ENCODE data around the gene WDR26. TPM values are rescaled to one million over a fixed set of nuclear protein-coding genes. Genes with fewer than 3 reads are reported as not detected.
A peak's percentile ranks its signal among the peaks of the same experiment; 100 is the strongest.

WDR26 gene
- total RNA-seq, 2 donors from 2014 or later: 87.7 to 103 TPM

GRCh38 chr1:224402472-224403036 is 32.0 kb downstream of the WDR26 start:
- H3K4me3 Mint-ChIP-seq: no peak overlapping the region
- ATAC-seq (no peak), DNase-seq (ENCODE audit: low spot score) (no peak)
- H3K27me3 Mint-ChIP-seq: no peaks in the 10 kb centered on the region
- H3K4me1 Mint-ChIP-seq (ENCODE audit: low read depth in 2 of 2): peaks cover 13 to 19% of the 10 kb centered on the region in 2 donors
- H3K36me3 Mint-ChIP-seq: peaks cover 10% of the 10 kb centered on the region
- H3K27ac Mint-ChIP-seq: peak overlapping the region in 1 of 2 donors; percentile 27
- no peaks in the 10 kb centered on the region for H3K9me3 Mint-ChIP-seq

DNA sequence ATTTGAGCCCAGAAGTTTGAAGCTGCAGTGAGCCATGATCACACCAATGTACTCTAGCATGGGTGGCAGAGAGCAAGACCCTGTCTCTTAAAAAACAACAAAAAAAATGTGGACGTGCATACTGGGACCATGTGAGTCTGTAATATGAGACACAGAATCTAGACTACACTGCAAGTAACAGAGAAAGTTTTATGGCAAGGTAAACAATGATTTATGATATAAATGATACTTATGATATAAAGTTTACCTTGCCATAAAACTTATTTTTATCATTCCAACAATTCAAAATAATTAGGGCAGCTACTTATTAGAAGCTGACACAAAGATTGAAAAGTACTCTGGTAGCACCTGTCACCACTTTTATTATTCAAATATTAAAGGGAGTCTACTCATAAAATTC is 34.7 kb downstream of the WDR26 start:
- Mint-ChIP-seq H3K4me1 (ENCODE audit: low read depth in 2 of 2) (peaks cover 0 to 9% of the 10 kb centered on the region in 2 donors), H3K36me3 (peaks cover 11% of the 10 kb centered on the region), H3K4me3 (no peak overlapping the region), H3K9me3 (no peaks in the 10 kb centered on the region), H3K27me3 (no peaks in the 10 kb centered on the region), H3K27ac (no peak overlapping the region)
- ATAC-seq (no peak), DNase-seq (ENCODE audit: low spot score) (no peak)

GRCh38 chr1:224393294-224393693 is 41.3 kb downstream of the WDR26 start:
- ATAC-seq (no peak), DNase-seq (ENCODE audit: low spot score) (no peak)
- Mint-ChIP-seq H3K27me3 (no peaks in the 10 kb centered on the region), H3K4me3 (no peak overlapping the region), H3K9me3 (no peaks in the 10 kb centered on the region), H3K4me1 (ENCODE audit: low read depth in 2 of 2) (peaks cover 0 to 11% of the 10 kb centered on the region in 2 donors), H3K36me3 (peaks cover 27% of the 10 kb centered on the region), H3K27ac (peak overlapping the region in 1 of 2 donors; percentile 31)

DNA sequence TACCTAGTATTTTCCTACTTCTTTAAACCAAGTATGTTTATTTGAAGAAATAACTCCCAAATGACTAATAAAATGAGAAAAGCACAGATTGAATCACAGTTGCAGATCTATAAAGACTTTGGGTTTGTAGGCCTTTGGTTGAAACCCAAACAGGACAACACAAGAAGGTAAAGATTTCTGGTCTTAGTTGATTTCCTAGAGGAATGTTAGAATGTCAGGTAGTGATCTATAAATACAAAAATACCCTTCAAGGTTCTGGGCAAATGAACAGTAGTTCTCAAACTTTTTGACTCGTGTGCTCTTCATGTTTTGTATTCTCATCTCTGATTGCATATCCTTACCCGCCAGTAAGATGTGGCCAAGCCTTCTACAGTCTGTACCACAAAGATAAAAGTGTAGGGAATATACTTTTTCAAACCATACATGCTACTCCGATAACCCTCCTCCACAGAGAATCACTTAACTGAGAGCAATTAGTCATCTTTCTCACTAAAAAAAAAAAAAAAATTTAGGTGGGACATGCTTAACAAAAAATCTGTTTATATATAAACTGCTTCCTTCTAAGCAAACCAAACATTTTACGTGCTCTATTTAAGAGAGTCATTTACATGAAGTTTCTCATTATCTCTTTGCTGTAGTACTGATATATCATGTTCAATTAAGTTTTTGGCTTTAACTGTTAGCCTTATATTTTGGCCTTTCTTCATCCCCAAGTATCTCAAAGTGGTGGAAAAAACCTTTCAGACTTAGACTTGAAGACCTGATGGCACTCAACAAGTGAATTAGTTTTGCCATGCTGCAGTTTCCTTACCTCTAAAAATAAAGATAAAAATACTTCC is 42.0 kb downstream of the WDR26 start:
- H3K4me1 Mint-ChIP-seq (ENCODE audit: low read depth in 2 of 2): peaks cover 0 to 11% of the 10 kb centered on the region in 2 donors
- H3K27ac Mint-ChIP-seq: peak overlapping the region in 1 of 2 donors; percentile 31
- ATAC-seq: no peak

GRCh38 chr1:224390517-224390916 is 44.1 kb downstream of the WDR26 start:
- H3K4me3 Mint-ChIP-seq: no peak overlapping the region
- H3K9me3 Mint-ChIP-seq: no peaks in the 10 kb centered on the region
- no peak for ATAC-seq
- no peaks in the 10 kb centered on the region for H3K27me3 Mint-ChIP-seq
- H3K36me3 Mint-ChIP-seq: peaks cover 16% of the 10 kb centered on the region
- DNase-seq (ENCODE audit: low spot score): no peak
- H3K4me1 Mint-ChIP-seq (ENCODE audit: low read depth in 2 of 2): peaks cover 5 to 11% of the 10 kb centered on the region in 2 donors
- H3K27ac Mint-ChIP-seq: peak overlapping the region in 1 of 2 donors; percentile 41

More for the DNA sequence above, 42.0 kb downstream of the WDR26 start:
- Mint-ChIP-seq H3K9me3 (no peaks in the 10 kb centered on the region), H3K4me3 (no peak overlapping the region), H3K27me3 (no peaks in the 10 kb centered on the region), H3K36me3 (peaks cover 27% of the 10 kb centered on the region)
- DNase-seq (ENCODE audit: low spot score): no peak

DNA sequence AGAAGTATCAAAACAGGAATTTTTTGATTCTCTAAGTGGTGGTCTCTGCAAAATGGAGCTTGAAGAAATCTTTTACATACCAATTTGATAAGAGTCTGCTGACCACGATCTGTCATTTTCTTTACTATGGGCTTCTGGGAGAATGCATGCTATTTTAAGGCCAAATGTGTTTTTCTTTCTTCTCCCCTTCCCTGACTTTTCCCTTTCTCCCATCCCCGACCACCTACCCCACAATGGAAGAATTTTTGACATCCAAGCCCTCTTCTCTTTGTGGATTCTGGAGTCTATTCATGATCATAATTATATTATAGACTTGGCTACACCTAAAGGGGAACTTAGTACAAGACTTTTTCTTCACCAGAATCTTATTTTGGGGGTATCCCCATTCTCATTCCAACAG is 46.7 kb downstream of the WDR26 start:
- DNase-seq (ENCODE audit: low spot score): no peak
- Mint-ChIP-seq H3K9me3 (no peaks in the 10 kb centered on the region), H3K4me3 (no peak overlapping the region), H3K27me3 (no peaks in the 10 kb centered on the region), H3K36me3 (peaks cover 16% of the 10 kb centered on the region), H3K4me1 (ENCODE audit: low read depth in 2 of 2) (peaks cover 9 to 12% of the 10 kb centered on the region in 2 donors), H3K27ac (no peak overlapping the region)
- ATAC-seq: no peak

DNA sequence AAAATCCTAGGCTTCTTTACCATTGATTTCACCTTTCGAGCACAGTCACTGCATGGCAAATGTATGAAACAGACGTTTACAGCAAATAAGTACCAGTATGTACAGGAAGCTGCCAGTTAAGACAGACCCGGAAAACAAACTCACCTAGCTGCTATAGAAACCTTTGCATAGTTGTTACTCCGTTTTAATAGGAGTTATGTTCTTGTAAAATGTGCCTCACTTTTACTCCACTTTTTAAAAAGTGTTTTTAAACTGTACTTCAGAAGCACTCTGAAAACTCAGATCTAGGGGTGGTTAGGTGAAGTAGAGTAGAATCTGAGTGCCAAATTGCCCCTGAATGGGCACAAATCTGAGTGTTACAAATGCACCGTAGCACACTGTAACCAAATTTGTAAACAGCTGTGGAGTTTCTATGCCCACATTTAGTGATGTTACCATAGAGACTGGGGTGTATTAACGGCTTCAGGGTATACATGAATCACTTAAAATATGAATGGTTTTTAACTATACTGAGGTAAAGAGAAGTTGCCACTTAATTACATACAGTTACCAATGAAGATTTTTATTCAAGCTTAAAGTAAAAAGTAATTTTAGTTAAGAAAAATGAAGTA is 47.2 kb downstream of the WDR26 start:
- no peak overlapping the region for H3K4me3 Mint-ChIP-seq
- ATAC-seq: no peak
- peaks cover 12 to 15% of the 10 kb centered on the region in 2 donors for H3K4me1 Mint-ChIP-seq (ENCODE audit: low read depth in 2 of 2)
- no peaks in the 10 kb centered on the region for H3K27me3 Mint-ChIP-seq
- no peaks in the 10 kb centered on the region for H3K9me3 Mint-ChIP-seq
- peaks cover 16% of the 10 kb centered on the region for H3K36me3 Mint-ChIP-seq
- no peak for DNase-seq (ENCODE audit: low spot score)
- H3K27ac Mint-ChIP-seq: peak overlapping the region; percentile 36 to 52

- DNase-seq (ENCODE audit: low spot score) (no peak), ATAC-seq (no peak)
- Mint-ChIP-seq H3K27me3 (no peaks in the 10 kb centered on the region), H3K36me3 (peaks cover 5% of the 10 kb centered on the region), H3K4me1 (ENCODE audit: low read depth in 2 of 2) (peaks cover 35 to 50% of the 10 kb centered on the region in 2 donors), H3K9me3 (no peaks in the 10 kb centered on the region), H3K4me3 (no peak overlapping the region), H3K27ac (peak overlapping the region; percentile 75 to 78)
Observed at GRCh38 chr1:224383218-224383617, 51.4 kb downstream of the WDR26 start.

DNA sequence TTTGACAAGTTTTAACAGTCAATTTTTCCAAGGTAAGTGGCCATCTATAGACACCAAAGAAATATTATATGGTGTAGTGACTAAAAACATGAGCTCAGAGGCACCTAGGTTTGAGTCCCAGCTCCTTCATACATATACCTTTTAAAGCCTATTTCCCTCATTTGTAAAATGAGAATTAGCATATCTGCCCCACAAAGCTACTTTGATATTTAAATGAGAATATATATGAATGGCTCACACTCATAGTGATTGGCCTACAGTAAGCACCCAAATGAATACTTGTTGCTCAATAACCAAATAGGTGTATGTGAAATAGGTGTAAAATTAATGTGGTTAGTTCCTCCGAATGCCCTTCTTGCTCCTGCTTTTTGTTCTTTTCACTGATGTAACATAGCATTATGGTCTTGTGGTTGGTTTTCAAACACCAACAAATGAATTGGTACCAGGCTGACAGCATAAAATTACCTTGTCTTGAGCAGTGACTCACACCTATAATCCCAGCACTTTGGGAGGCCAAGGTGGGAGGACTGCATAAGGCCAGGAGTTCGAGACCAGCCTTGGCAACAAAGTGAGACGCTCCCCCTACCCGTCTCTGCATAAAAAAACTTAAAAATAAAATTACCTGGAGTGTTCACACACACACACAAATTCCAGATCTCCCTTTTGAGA is 52.6 kb downstream of the WDR26 start:
- no peak for ATAC-seq
- H3K27ac Mint-ChIP-seq: peak overlapping the region; percentile 75 to 78
- no peaks in the 10 kb centered on the region for H3K27me3 Mint-ChIP-seq
- H3K4me1 Mint-ChIP-seq (ENCODE audit: low read depth in 2 of 2): peaks cover 43 to 59% of the 10 kb centered on the region in 2 donors
- peaks cover 5% of the 10 kb centered on the region for H3K36me3 Mint-ChIP-seq
- H3K9me3 Mint-ChIP-seq: no peaks in the 10 kb centered on the region
- H3K4me3 Mint-ChIP-seq: peak overlapping the region; percentile 47
- DNase-seq (ENCODE audit: low spot score): no peak

DNA sequence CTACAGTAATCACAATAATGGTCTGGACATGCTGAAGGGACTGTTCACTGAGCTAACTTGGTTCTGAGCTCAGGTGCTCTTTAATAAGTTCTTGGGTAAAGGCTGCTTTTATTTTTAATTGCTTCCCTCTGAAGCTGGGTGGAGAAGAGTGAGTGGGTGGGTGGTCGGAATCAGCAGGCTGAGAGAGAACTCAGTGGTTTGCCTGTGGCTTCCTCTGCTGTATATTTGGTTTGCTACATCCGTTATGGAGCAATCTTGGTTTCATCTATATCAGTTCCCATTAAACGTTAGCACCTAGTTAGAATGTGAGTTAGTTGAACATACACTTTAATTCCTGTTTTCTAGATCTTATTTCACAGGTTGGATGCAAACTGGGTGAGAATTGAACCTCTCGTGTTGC is 54.6 kb downstream of the WDR26 start:
- DNase-seq (ENCODE audit: low spot score) (peak; percentile 81), ATAC-seq (peak; percentile 86 to 87)
- Mint-ChIP-seq H3K4me1 (ENCODE audit: low read depth in 2 of 2) (peaks cover 57 to 75% of the 10 kb centered on the region in 2 donors), H3K27ac (peak overlapping the region; percentile 75 to 78), H3K4me3 (peak overlapping the region; percentile 85), H3K9me3 (no peaks in the 10 kb centered on the region), H3K27me3 (no peaks in the 10 kb centered on the region), H3K36me3 (peaks cover 11% of the 10 kb centered on the region)

DNA sequence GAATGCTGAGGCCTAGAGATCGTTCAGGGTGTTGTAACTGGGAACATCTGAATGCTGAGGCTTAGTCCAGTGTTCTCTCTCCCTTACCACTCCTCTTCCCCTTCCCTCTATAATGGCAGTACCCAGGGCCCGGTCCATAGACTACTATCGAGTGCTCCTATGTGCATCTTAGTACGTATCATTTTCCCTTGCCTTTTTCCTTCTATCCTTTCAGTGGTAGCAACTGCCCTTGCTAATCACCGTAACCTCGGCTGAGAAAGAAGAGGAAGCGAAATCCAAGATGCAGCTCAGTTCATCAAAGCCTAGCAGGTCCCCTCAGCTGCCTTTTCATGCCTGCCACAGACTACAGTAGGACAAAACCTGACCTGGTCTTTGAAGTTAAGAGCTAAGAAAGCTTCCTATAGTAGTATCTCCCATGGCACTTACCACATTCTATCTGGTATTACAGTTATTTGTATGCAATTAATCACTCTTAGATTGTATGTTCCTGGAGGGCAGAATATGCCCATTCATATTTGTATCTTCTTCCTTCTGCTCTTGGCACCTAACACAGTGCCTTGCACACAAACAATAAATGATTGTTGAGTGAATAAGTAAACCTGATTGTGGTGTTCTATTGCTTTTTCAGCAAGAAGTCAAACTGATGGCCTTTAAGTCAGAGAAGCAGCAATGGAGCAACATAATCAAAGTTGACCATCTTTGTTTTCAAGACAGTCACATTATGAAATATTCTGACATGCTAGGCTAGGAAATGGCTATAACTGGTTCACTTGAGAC is 55.6 kb downstream of the WDR26 start:
- H3K27ac Mint-ChIP-seq: peak overlapping the region; percentile 75 to 78
- ATAC-seq (no peak), DNase-seq (ENCODE audit: low spot score) (no peak)
- no peaks in the 10 kb centered on the region for H3K9me3 Mint-ChIP-seq
- H3K4me1 Mint-ChIP-seq (ENCODE audit: low read depth in 2 of 2): peaks cover 63 to 85% of the 10 kb centered on the region in 2 donors
- peak overlapping the region; percentile 85 for H3K4me3 Mint-ChIP-seq
- H3K36me3 Mint-ChIP-seq: peaks cover 16% of the 10 kb centered on the region
- no peaks in the 10 kb centered on the region for H3K27me3 Mint-ChIP-seq

GRCh38 chr1:224377676-224378006 is 57.0 kb downstream of the WDR26 start:
- Mint-ChIP-seq H3K4me1 (ENCODE audit: low read depth in 2 of 2) (peaks cover 61 to 84% of the 10 kb centered on the region in 2 donors), H3K36me3 (peaks cover 18% of the 10 kb centered on the region), H3K27me3 (no peaks in the 10 kb centered on the region), H3K4me3 (peak overlapping the region; percentile 59), H3K9me3 (no peaks in the 10 kb centered on the region), H3K27ac (peak overlapping the region; percentile 78 to 90)
- ATAC-seq: peak; percentile 86 to 87
- peak; percentile 71 for DNase-seq (ENCODE audit: low spot score)

DNA sequence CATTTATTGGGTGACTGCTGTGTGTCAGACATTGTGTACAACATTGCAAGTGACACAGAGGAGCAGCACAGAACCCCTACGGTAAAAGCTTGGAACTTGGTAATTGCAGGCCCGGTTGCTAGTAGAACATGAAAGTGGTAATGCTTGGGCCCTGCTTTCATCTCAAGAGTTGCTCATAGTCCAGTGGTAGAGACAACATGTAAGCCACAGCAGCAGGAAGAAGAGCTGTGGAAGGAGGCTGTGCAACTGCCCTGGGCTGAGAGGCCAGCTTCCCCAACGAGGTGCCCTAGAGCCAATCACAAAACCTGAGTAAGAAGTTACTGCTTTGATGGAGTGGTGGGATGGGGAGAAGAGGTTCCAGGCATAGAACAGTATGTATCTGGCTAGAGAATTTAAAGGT is 59.5 kb downstream of the WDR26 start:
- ATAC-seq: peak in 1 of 2 donors; percentile 25
- Mint-ChIP-seq H3K36me3 (peaks cover 36% of the 10 kb centered on the region), H3K27ac (peak overlapping the region in 1 of 2 donors; percentile 73), H3K4me3 (peak overlapping the region; percentile 22), H3K4me1 (ENCODE audit: low read depth in 2 of 2) (peaks cover 48 to 65% of the 10 kb centered on the region in 2 donors), H3K27me3 (no peaks in the 10 kb centered on the region), H3K9me3 (no peaks in the 10 kb centered on the region)
- no peak for DNase-seq (ENCODE audit: low spot score)

Measured in natural killer cell treated with Interleukin-12 subunit alpha and Interleukin-12 subunit beta and Interleukin-15 and Interleukin-18, amount 100 ng/mL, for 72 hours (primary cell).